Hematopoietic multipotent progenitor cell treated with erythropoietin and hydrocortisone succinate and interleukin-3 and kit ligand, for 8 days (in vitro differentiated cells): ENCODE measurements around the gene AGPAT4.
A peak's percentile ranks its signal among the peaks of the same experiment; 100 is the strongest.
"Not testable (repeated sequence)": the region's sequence is repeated elsewhere in the genome, so short reads cannot be mapped to it uniquely, and the experiment has no call there.

Experiments
- DNase-seq: peaks from one replicate; pipeline ENCODE4 v3.0.0-alpha.2; 2015

AGPAT4 gene

DNA sequence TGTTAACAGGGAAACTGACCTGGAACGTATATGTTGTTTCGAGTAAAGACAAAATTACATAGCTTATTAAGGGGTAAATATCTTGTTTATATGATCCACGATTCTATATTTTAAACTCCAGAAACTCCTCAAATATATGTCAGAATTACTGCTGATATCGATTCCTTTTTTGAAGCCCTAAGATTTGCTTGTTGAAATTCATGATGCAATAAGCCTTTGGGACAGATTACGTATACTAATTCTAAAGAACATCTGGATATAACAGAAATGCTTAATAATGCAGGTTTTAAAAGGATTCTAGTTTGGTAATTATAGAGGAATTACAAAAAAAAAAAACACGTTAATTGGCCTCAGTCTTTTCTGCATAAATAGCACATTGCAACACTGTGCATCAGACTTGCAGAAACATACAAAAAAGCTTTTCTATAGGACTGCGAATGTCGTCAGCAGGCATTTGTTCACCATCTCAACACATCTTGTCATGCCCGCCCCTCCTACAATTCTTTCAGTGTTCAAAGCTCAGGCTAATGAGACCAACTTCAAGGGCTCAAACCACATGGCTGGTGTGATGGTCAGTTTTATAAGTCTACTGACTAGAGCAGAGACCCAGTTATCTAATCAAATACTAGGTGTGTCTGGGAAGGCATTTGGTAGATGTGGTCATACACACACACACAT lies 74.9 kb downstream of the AGPAT4 start:
- DNase-seq: no peak

DNA sequence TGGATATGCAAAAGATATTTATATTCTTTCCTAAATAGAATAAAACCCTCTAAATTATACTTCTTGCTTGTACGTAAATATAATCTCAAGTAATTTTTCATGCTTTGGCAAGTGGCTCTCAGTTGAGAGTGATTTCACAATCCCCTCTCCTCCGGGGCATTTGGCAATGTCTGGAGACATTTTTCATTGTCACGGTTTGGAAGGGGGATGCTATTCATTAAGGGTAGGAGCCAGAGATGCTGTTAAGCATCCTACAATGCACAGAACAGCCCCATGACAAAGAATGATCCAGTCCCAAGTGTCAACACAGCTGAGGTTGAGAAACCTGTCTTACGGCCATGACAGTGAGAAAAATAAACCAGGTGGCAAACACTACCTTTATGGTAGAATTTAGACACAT lies 75.7 kb downstream of the AGPAT4 start:
- DNase-seq: no peak

DNA sequence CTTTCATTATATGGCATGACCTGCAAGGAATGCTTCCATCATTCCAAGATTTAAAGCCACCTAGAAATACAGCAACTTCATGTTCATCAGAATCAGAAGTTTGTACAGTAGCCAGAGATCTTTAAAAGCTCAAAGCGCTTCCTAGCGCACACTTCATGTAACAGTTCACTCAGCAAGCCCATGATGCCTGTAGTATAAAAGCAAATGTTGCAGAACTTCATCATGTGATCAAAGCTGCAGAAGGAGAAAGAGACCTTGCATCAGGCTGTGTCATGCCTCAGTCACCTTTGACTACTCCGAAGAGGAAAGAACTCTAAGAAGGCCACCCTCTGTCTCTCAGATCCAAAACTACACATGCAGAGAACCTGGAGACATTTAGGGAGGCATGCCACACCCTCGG lies 78.5 kb downstream of the AGPAT4 start:
- DNase-seq: no peak

DNA sequence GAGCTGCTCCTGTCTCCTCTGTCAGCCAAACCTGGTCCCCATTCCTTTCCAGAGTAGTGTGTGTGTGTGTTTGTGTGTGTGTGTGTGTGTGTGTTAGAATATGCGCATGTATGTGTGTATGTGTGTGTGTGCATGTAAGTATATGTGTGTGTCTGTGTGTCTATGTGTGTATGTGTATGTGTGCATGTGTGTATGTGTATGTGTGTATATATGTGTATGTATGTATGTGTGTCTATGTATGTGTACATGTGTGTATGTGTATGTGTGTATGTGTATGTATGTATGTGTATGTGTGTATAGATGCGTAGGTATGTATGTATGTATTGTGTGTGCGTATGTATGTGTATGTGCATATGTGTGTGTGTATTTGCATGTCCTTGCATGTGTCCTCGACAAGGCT lies 79.5 kb downstream of the AGPAT4 start:
- no peak for DNase-seq

DNA sequence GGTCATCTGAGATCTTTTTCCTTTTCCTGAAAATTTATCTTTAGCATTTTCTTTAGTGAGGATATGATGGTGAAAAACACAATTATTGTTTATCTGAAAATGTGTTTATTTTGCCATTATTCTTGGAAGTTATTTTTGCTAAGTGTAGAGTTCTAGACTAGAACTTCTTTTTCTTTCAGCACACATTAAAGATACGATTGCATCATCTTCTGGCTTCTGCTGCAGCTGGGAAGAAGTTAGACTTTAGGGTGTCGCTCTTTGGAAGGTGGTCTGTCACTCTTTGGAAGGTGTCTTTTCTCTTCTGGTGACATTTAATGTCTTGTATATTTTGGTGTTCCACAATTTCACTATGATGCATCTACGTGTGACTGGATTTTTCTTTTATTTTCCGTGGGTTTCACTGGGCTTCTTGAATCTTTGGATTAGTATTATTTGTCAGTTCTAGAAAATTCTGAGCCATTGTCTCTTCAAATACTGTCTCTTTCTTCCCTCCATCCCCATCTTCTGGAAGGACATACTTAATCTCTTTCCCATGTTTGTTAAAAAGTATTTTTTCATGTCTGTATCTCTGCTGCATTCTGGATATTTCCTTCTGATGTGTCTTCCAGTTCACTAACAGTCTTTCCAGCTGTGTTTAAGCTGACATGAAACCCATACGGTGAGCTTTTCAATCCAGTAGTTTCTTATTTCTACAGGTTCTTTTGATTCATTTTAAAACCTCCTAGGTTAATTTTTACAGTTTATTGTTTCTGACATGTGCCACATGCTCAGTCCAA lies 81.0 kb downstream of the AGPAT4 start:
- no peak for DNase-seq

DNA sequence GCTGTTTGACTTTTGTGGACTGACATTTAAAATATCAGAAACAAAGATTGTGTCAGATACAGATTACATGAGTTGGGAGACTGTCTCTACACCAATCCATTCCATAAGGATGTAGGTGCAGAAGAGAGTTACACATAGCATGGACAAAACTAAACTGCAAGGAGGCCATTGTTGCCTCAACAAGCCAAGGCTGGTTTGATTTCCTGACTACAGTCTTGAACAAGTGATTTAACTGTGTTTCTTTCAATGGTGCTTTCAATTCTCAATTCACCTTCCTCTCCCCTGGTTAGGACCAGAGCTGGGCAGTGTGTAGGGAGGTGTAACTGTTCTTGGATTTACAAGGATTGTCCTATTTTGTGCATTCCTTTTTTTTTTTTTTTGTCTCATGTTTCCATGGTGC lies 82.2 kb downstream of the AGPAT4 start:
- DNase-seq: no peak

DNA sequence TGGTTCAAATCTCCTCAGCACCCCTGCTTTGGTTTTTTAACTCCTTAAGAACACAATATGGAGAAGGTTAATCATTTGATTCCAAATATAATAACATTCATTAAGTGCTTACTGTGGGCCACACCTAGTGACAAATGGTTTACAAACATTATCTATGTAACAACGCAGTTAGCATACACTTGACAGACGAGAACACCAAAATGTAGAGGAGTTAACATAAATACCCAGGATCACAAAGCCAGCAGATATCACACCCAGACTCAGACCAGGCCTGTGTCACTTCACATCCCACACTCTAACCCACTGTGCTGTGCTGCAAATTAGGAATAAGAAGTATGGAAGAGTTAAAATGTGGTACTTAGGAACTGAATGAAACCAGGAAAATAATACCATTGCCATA lies 82.9 kb downstream of the AGPAT4 start:
- DNase-seq: no peak

DNA sequence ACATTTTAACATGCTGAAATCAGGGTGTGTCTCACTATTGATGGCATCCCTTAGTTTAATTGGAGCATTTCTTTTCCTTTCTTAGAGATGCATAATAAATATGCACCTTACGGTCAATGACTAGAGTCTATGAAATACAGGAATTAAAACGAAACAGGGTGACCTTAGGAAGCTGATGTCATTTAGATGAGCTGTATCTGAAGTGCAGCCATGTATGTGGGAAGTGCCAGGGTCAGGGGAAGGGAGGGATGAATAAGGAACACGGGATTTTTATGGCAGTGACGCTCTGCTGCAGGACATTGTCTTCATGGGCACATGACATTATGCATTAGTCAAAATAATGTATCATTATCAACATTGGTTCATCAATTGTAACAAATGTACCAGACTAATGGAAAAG lies 84.0 kb downstream of the AGPAT4 start:
- no peak for DNase-seq

DNA sequence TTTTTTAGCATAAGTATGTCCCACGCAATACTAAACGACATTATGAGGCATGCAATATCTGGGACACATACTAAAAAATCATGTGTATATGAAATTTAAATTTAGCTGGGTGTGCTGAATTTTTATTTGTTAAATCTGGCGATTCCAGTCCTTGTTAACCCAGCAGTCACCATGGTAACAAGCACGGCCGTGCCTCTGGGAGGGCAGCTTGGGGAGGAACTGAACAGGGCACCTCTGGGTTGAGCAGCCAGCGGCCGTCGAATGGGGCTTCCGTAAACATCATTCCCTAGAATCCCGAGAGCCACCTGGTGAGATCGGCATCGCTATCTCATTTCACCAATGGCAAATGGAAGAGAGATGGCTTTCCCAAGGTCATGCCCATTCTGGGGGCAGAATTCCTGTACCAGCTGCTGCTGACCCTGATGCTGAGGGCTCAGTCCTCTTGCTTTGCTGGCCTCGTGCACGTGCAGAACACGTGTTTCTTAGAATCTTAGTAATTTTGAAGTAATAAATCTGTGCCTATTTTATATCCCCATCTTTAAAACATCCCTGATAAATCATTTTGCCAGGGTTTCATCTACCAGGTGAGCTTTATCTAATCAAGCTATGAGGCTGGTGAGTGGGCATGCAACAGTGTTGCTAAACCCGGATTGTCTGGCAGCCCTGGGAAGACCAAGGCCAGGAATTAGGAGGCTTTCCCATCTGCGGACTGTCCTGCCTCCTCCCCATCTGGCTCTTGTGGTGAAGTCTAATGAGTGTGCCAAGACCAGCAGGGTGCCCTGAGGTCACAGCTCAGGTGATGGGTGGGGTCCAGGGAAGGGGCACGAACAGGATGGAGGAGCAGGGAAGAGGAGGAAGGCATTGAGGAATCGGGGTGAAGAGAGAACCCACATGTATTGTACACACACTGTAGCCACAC lies 85.1 kb downstream of the AGPAT4 start:
- no peak for DNase-seq

DNA sequence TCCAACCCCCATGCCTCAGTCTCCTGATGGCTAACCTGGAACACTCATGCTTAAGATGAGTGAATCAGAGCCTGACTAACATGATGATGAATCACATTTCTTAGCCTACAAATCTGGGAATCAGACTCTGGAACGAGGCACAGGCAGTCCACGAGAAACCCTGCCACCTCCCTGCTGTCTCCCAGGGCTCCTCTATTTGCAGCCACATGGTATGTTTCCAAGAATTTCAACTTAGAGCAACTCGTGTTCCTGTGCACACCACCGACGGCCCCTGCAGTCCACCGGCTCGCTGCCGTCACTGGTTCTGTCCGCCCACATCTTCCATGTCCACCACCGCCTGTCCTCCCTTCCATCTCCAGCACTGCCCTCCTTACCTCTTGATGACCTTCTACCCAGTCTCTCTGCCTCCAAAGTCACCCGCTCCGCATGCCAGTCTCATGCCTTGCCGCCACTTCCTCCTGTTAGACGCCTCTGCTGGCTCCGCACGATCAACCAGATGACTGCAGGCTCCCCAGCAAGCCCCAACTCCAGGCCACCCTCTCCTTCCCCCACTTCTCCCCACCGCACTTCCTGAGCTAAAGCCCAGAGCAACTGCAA lies 87.6 kb downstream of the AGPAT4 start:
- no peak for DNase-seq

DNA sequence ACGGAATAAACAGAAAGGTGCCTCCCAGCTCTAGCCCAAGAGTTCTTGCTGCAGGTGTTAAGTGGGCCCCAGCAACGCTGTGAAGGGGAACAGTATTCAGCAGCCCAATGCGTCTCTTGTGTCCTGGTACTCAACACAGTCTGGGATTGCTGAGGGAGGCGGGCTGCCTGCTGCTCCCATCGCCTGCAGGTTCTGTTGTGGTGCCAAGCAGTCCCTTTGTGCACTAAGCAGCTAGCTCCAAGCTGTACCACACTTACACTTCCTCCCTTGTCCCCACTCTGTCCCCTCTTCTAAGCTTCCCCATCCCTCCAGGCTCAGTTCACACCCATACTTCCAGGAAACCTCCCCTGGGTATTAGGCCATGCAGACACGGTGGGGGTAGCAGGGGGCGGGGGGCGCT lies 92.7 kb downstream of the AGPAT4 start:
- DNase-seq: no peak

DNA sequence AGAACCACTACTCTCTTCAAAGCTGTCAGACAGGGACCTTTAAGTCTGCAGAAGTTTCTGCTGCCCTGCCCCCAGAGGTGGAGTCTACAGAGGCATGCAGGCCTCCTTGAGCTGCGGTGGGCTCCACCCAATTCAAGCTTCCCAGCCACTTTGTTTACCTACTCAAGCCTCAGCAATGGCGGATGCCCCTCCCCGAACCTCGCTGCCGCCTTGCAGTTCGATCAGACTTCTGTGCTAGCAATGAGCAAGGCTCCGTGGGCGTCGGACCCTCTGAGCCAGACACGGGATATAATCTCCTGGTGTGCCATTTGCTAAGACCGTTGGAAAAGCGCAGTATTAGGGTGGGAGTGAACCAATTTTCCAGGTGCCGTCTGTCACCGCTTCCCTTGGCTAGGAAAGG lies 95.7 kb downstream of the AGPAT4 start:
- not testable (repeated sequence) for DNase-seq

DNA sequence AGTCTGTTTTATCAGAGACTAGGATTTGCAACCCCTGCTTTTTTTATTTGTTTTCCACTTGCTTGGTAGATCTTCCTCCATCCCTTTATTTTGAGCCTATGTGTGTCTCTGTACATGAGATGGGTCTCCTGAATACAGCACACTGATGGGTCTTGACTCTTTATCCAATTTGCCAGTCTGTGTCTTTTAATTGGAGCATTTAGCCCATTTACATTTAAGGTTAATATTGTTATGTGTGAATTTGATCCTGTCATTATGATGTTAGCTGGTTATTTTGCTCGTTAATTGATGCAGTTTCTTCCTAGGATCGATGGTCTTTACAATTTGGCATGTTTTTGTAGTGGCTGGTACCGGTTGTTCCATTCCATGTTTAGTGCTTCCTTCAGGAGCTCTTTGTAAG lies 97.4 kb downstream of the AGPAT4 start:
- not testable (repeated sequence) for DNase-seq

DNA sequence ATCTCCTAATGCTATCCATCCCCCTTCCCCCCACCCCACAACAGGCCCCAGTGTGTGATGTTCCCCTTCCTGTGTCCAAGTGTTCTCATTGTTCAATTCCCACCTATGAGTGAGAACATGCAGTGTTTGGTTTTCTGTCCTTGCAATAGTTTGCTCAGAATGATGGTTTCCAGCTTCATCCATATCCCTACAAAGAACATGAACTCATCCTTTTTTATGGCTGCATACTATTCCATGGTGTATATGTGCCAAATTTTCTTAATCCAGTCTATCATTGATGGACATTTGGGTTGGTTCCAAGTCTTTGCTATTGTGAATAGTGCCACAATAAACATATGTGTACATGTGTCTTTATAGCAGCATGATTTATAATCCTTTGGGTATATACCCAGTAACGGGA lies 101.1 kb downstream of the AGPAT4 start:
- DNase-seq: not testable (repeated sequence)

DNA sequence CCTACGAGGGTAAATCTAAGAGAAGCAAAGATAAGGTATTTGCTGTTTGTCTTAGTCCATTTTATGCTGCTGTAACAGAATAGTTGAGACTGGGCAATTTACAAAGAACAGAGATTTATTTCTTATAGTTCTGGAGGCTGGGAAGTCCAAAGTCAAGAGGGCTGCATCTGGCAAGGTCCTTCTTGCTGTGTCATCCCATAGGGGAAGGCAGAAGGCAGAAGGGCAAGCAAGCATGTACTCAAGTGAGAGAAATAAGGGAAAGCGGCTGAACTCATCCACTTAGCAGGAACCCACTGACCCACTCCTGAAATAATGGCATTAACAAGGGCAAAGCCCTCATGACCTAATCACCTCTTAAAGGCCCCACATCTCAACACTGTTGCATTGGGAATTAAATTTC lies 102.7 kb downstream of the AGPAT4 start:
- no peak for DNase-seq

DNA sequence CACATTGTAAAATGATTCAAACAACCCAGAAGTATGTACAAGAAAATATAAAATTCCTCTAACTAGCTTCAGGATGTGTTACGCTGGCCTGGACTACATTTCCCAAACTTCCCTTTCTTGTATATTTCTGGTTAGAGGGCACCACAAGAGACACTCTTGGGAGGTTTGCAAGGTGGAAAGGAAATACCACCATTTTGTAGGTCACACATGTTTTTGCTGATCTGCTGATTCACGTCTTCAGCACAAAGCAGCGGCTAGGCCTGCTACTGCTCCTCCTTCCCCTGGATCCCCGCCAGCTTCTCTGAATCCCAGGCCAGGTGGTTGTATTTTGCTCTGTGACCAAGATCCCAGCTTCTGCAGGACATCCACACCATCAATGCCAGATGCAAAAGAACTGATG lies 104.2 kb downstream of the AGPAT4 start:
- DNase-seq: peak; percentile 63

DNA sequence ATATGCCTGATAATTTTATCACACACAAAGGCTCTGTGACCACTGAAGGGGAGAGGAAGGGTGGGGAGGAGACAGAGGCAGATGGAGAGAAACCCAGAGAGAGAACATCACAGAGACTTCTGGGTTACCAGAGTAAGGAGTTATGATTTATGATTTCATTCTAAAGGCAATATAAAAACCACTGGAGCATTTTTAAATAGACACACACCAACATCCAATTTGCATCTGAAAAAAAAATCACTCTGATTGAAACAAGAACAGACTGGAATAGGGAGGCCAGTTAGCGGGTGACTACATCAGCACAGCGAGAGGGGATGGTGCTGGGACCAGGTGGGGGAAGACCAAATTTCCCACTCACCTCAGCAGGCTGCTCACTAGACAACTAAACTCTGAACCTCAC lies 104.8 kb downstream of the AGPAT4 start:
- no peak for DNase-seq

DNA sequence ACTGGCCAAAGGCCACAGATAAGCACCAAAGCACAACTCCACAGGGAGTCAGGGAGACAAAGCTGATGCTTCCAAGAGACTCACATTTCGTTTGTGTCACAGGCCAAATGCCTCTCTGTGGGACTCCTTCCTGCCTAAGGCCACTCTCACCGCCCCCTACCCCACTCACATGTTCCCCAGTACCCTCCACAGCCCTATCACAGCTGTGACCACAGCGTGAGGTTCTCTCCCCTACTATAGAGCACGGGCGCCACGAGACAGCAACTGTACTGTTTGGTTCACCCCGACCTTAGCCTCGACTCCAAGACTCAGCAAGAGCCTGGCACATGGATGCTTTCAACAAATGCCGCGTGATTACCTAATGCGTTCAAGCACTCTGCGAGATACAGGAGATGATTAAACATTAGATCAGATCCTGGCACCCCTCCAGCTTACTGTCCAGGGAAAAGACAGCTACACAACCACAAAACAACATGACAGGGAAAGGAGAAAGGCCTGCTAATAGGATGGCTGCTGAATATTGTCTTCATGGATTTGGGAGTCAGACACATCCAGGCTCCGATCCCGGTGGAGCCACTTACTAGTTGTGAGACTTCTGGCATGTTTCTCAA lies 105.5 kb downstream of the AGPAT4 start:
- no peak for DNase-seq

DNA sequence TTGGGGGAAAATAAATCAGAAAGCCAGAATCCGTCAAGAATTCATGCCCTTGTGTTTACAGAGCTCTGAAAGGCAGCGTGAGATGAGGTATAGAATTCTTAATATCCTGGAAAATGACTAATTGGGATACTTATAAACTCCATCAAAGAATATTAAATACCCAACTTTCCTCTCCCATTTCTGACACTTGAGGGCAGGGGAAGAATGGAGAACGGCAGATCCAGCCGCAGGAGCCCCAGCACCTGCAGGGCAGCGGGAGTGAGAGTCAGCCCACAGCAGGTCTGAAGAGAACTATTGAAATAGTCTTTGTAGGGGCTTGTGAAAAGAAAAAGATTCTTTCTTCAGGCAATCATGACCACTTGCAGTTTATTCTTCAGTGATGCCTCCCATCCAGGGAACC lies 107.2 kb downstream of the AGPAT4 start:
- no peak for DNase-seq

DNA sequence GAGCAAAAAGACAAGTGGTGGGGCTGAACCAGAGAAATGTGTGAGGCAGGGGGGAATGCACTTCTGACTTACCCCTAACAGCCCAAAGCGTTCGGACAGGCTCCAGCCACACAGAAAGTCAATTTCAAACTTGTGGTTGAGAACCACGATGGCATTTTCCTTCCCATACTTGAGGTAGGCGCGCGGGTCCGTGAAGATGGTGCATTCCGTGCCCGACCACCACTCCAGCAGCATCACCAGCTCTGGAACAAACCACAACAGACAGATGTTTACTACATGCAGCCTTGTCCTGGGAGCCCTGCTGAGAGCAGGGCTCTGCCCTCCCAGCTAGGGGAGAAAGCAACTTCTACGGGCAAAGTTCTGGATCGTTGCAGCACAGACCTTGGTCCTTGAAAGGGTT lies 107.7 kb downstream of the AGPAT4 start:
- DNase-seq: no peak

DNA sequence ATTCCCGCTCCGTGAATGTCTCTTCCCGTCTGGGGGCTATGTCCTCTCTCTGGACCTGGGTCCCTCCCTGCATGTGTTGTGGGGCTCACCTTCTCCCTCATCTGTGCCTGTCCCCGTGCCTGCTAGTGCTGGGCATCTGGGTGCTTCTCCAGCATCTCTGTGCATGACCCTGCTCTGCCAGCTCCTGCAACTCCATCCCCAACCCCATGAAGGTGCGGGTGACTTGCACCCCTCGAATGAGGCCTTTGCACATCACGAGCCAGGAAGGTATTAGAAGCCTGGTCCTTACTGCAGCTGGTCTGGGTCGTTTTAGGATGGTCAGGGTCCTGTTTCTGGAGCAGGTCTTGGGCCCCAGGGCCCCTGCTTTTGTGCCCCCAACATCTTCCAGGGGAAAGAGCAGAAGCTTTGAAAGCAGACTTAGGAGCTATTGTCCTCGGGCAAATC lies 109.7 kb downstream of the AGPAT4 start:
- no peak for DNase-seq

DNA sequence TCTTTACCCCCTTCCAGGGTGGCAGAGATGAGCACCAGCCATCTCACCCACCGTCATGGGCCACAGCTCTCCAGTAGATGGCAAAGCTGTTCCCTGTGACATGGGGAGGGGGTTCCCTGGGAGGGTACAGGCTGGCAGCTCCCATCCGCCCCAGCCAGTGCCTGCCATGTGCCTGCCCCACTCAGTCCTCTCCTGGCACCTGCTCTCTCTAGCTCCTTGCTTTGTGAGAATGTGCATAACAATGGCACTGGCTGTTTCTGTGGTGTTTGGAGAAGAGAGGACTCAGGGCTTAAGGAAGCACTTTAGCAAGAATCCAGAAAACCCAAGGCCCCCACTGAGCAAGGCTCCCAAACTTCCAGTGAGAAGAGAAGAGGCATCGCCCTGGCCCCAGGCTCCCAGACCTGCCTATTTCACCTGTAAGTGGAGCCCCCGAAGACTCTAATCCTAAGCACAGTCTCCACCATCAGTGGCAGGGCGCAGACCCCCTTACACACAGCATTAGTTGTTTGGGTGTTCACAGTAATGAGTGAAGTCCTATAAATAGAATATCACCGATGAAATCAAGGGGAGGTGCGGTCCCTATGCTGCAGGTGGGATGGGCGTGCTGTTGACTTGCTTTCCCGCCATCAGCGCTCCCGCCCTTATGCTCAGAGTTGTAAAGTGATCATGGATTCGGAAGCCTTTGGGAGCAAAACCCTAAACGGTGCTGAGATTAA lies 110.2 kb downstream of the AGPAT4 start:
- DNase-seq: no peak
